Keratinocyte (primary cell): ENCODE data around the gene MESD. TPM values are rescaled to one million over a fixed set of nuclear protein-coding genes. Genes with fewer than 3 reads are reported as not detected.

Experiments
- DNase-seq: peaks from one replicate; pipeline ENCODE4 v3.0.0-alpha.2; 2011; ENCODE audit warnings: low read depth, missing footprints, low spot score
- FAIRE-seq: peaks from 2 replicates; lab custom pipeline; 2011; peaks lifted over from hg19 to GRCh38; lab: Jason Lieb, UNC
- H2AFZ ChIP-seq: 2 replicates; pipeline ENCODE4 v1.6.0; 2012; ENCODE audit warnings: low read length, control low read depth, inconsistent platforms; ENCODE audit not compliant: control insufficient read depth
- H3K27ac ChIP-seq: 2 replicates; pipeline ENCODE4 v1.5.1; 2011; ENCODE audit warnings: low read length; ENCODE audit not compliant: control insufficient read depth, insufficient read depth
- H3K27me3 ChIP-seq: 3 replicates; pipeline ENCODE4 v1.6.0; 2011; ENCODE audit warnings: low read length; ENCODE audit not compliant: control insufficient read depth, insufficient read depth; ENCODE audit errors: extremely low read depth
- H3K36me3 ChIP-seq, 2 experiments: 2 replicates in 1 of 2; 3 replicates in 1 of 2; pipeline ENCODE4 v1.5.1; 2011; ENCODE audit warnings: low read length in 2 of 2, mild to moderate bottlenecking in 1 of 2; ENCODE audit not compliant: control insufficient read depth in 2 of 2, insufficient read depth in 2 of 2; ENCODE audit errors: extremely low read depth in 1 of 2
- H3K4me1 ChIP-seq: 3 replicates; pipeline ENCODE4 v1.5.1; 2011; ENCODE audit warnings: low read length; ENCODE audit not compliant: control insufficient read depth, insufficient read depth; ENCODE audit errors: extremely low read depth
- H3K4me2 ChIP-seq: 3 replicates; pipeline ENCODE4 v1.6.0; 2011; ENCODE audit warnings: low read depth, low read length; ENCODE audit not compliant: control insufficient read depth, insufficient read depth; ENCODE audit errors: extremely low read depth
- H3K4me3 ChIP-seq, 3 experiments: fragments of 200-600 bp in 1 of 3; sonication (generic) in 1 of 3; 2 replicates in 2 of 3; 3 replicates in 1 of 3; pipeline ENCODE4 v1.5.1; 2011 to 2016; ENCODE audit warnings: low read length in 3 of 3, mild to moderate bottlenecking in 3 of 3, control low read depth in 2 of 3, inconsistent platforms in 1 of 3, low read depth in 1 of 3, mixed read lengths in 1 of 3, mixed run types in 1 of 3, moderate library complexity in 1 of 3; ENCODE audit not compliant: control insufficient read depth in 2 of 3, insufficient read depth in 2 of 3; ENCODE audit errors: extremely low read depth in 1 of 3
- H3K79me2 ChIP-seq: 2 replicates; pipeline ENCODE4 v1.6.0; 2012; ENCODE audit warnings: low read length; ENCODE audit not compliant: control insufficient read depth, insufficient read depth
- H3K9ac ChIP-seq: 3 replicates; pipeline ENCODE4 v1.6.0; 2011; ENCODE audit warnings: low read length; ENCODE audit not compliant: control insufficient read depth, insufficient read depth; ENCODE audit errors: extremely low read depth
- H3K9me1 ChIP-seq: 3 replicates; pipeline ENCODE4 v1.6.0; 2011; ENCODE audit warnings: low read length; ENCODE audit not compliant: control insufficient read depth, insufficient read depth; ENCODE audit errors: extremely low read depth
- H3K9me3 ChIP-seq: 2 replicates; pipeline ENCODE4 v1.5.1; 2012; ENCODE audit warnings: low read depth, low read length; ENCODE audit not compliant: control insufficient read depth
- H4K20me1 ChIP-seq: 3 replicates; pipeline ENCODE4 v1.6.0; 2011; ENCODE audit warnings: low read length; ENCODE audit not compliant: control insufficient read depth, insufficient read depth; ENCODE audit errors: extremely low read depth
- CTCF ChIP-seq, 3 experiments: IDR thresholded peaks in 1 of 3; conservative IDR thresholded peaks in 1 of 3; optimal IDR thresholded peaks in 1 of 3; 2 replicates in 2 of 3; 3 replicates in 1 of 3; pipeline versions ENCODE3 to v1.5.1; 2011; ENCODE audit warnings: low read length in 3 of 3, mild to moderate bottlenecking in 3 of 3, moderate library complexity in 2 of 3, control low read depth in 1 of 3, inconsistent platforms in 1 of 3; ENCODE audit not compliant: insufficient read depth in 2 of 3; ENCODE audit errors: extremely low read depth in 1 of 3
- EZH2 ChIP-seq: IDR thresholded peaks from one replicate; pipeline ENCODE4 v1.6.1; 2012; ENCODE audit warnings: inconsistent platforms, mild to moderate bottlenecking, low read length, moderate library complexity
- dilution Hi-C: fragments of 300-500 bp; cut with MboI; formaldehyde crosslinking; loops from one replicate; pipeline ENCODE4 v1.7.0; 2020; ENCODE audit warnings: low sequenced_read_pairs; ENCODE audit not compliant: extremely low pct_ligation_motif_present
- polyA plus RNA-seq, 5 experiments: library from polyadenylated mRNA; depleted of rRNA in 3 of 5; stranded (reverse) in 3 of 5; stranded (forward) in 1 of 5; unstranded in 1 of 5; fragments of >200 nt; gene quantifications; 1 replicate in 1 of 5; 2 replicates in 3 of 5; 3 replicates in 1 of 5; pipeline versions ENCODE4 v1.2.1 to v1.2.3, GENCODE V29; 2011 to 2012; ENCODE audit warnings: missing spikeins in 2 of 5, low read depth in 1 of 5, low replicate concordance in 1 of 5

MESD gene
- polyA plus RNA-seq, 1 donor (not counting 4 experiments of a cell fraction or from before 2014, with no cell fraction given): 18.7 TPM

DNA sequence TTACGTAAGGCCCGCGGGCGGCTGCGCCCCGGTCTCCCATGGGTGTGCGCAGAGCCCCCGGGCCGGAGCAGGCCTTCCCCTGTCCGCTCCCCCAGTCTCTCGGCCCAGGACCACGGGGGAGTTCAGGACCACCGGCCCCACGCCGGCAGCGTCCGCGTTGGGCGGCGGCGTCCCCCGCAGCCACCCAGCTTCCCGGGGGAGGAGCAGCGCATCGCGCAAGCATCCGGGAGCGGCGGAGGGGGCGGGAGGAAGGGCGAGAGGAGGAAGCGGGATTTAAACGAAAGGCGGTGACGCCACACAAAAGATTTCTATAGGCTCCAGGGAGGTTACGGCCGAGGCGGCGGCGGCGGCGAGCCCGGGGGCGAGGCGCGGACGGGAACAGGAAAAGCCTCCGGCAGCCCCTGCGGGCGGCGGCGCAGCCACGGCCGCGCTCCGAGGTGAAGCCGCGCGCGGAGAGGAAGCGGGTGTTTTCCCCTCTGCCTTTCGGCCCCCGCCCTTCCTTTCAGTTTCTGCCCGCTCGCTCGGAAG, 11.1 kb upstream of the MESD start, which contains the start of gene TLNRD1:
TSS of gene TLNRD1 (plus strand) at position 300 of the 528 bp plus-strand sequence. CDS start 1,349 bp downstream, outside the sequence.
- peak within 1 kb of the TSS; percentile 95 for H3K9ac ChIP-seq
- no peak for TF ChIP-seq CTCF (optimal IDR thresholded peaks at IDR 0.05 in 1 of 3, IDR thresholded peaks at IDR 0.05 in 1 of 3, conservative IDR thresholded peaks at IDR 0.05 in 1 of 3; ENCODE audit: extremely low read depth in 1 of 3, insufficient read depth in 2 of 3, low read length in 3 of 3)
- TF ChIP-seq EZH2: no peak
- peaks cover 0 to 11% of the 10 kb centered on the region in 2 experiments for H3K36me3 ChIP-seq
- no peaks in the 10 kb centered on the region for H3K9me1 ChIP-seq
- no peaks in the 10 kb centered on the region for H3K27me3 ChIP-seq
- peaks cover 37% of the 10 kb centered on the region for H3K79me2 ChIP-seq
- no peaks in the 10 kb centered on the region for H4K20me1 ChIP-seq
- peak within 1 kb of the TSS; percentile 72 for H2AFZ ChIP-seq
- dilution Hi-C loops: no loop called here
- no peaks in the 10 kb centered on the region for H3K9me3 ChIP-seq
- FAIRE-seq (no peak), DNase-seq (no peak)
- H3K4me3 ChIP-seq: peak within 1 kb of the TSS; percentile 90 to 95 (median 92)
- H3K27ac ChIP-seq: peak within 1 kb of the TSS; percentile 89
- H3K4me2 ChIP-seq: peak within 1 kb of the TSS; percentile 92
- peaks cover 20% of the 10 kb centered on the region for H3K4me1 ChIP-seq

DNA sequence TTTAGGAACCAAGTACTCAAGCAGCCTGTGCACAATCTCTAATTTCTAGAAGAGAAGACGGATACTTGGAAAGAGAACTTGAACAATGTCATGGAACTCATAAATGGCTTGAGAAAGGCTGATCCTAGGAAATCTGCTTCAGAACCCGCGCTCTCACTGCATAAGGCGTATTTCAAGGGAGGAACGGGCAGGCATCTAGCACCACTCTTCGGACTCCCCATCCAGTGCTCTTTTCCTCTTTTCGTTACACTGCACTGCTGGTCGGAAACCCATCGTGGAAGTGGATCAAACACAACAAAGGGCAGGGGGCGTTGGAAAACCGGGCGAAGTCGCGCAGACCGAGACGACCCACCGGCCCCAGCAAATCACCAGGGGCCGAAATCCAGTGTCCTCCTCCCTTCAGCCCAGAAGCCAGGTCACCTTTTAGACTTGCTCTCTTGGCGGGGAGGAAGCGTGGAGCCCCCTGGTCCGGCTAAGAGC, 10.6 kb upstream of the MESD start:
- peak overlapping the region; percentile 72 for H2AFZ ChIP-seq
- no peak for FAIRE-seq
- dilution Hi-C loops: no loop called here

More for the DNA sequence above, 10.6 kb upstream of the MESD start:
- Histone ChIP-seq H3K36me3 (peaks cover 0 to 11% of the 10 kb centered on the region in 2 experiments), H4K20me1 (no peaks in the 10 kb centered on the region), H3K4me1 (peaks cover 20% of the 10 kb centered on the region), H3K4me2 (peak overlapping the region; percentile 92), H3K4me3 (peak overlapping the region; percentile 90 to 95 (median 92)), H3K9me3 (no peaks in the 10 kb centered on the region), H3K9ac (peak overlapping the region; percentile 95), H3K27me3 (no peaks in the 10 kb centered on the region), H3K9me1 (no peaks in the 10 kb centered on the region), H3K79me2 (peaks cover 32% of the 10 kb centered on the region), H3K27ac (peak overlapping the region; percentile 89)
- TF ChIP-seq EZH2: no peak
- no peak for TF ChIP-seq CTCF (optimal IDR thresholded peaks at IDR 0.05 in 1 of 3, IDR thresholded peaks at IDR 0.05 in 1 of 3, conservative IDR thresholded peaks at IDR 0.05 in 1 of 3; ENCODE audit: extremely low read depth in 1 of 3, insufficient read depth in 2 of 3, low read length in 3 of 3)
- DNase-seq: no peak
